Activated CD8-positive, alpha-beta T cell treated with anti-CD3 and anti-CD28 coated beads for 36 hours (primary cell): Measurements from ENCODE around the gene ANKRD27. TPM values are rescaled to one million over a fixed set of nuclear protein-coding genes. Genes with fewer than 3 reads are reported as not detected.

Experiments
- ATAC-seq: fragments of 200-7000 bp; cut with Tn5 transposase; one replicate; pipeline ENCODE4 v1.10.0; 2021; ENCODE audit warnings: mild to moderate bottlenecking, moderate library complexity
- CTCF ChIA-PET: fragments of 350-600 bp; sonication (Branson Sonifier 250); formaldehyde crosslinking; loops from one replicate; lab custom pipeline; 2021; ENCODE audit warnings: antibody characterized with exemption; lab: Charles Lee
- POLR2A ChIA-PET: fragments of 350-600 bp; sonication (Branson Sonifier 250); formaldehyde crosslinking; loops from one replicate; lab custom pipeline; 2021; ENCODE audit warnings: antibody characterized with exemption; lab: Charles Lee
- DNase-seq: peaks from one replicate; pipeline ENCODE4 v3.0.0-alpha.2; 2020
- H3K27ac Mint-ChIP-seq: one replicate; pipeline ENCODE4 v1.8.0; 2021; ENCODE audit warnings: mild to moderate bottlenecking, mixed read lengths
- H3K27me3 Mint-ChIP-seq: one replicate; pipeline ENCODE4 v1.8.0; 2021; ENCODE audit warnings: mixed read lengths
- H3K36me3 Mint-ChIP-seq: one replicate; pipeline ENCODE4 v1.8.0; 2021; ENCODE audit warnings: low read depth, mixed read lengths
- H3K4me1 Mint-ChIP-seq: one replicate; pipeline ENCODE4 v1.8.0; 2021; ENCODE audit warnings: low read depth, mixed read lengths
- H3K4me3 Mint-ChIP-seq: one replicate; pipeline ENCODE4 v1.8.0; 2021; ENCODE audit warnings: mild to moderate bottlenecking, moderate library complexity, mixed read lengths
- H3K9me3 Mint-ChIP-seq: one replicate; pipeline ENCODE4 v1.8.0; 2021; ENCODE audit warnings: mixed read lengths
- intact Hi-C: fragments of 100-400 bp; cut with micrococcal nuclease; formaldehyde crosslinking; loops from one replicate; pipeline ENCODE4 v1.10.0; 2022
- total RNA-seq, 2 experiments: library from RNA; stranded (reverse); gene quantifications; one replicate each; pipeline ENCODE4 v1.2.3, GENCODE V29; 2021
- TF ChIP-seq, protein P1 (sequence below): fragments of 200-600 bp; IDR thresholded peaks from one replicate; pipeline ENCODE4 v1.8.0; 2022; ENCODE audit warnings: antibody characterized with exemption, mild to moderate bottlenecking

The ANKRD27 gene
- total RNA-seq, 2 experiments from 2014 or later, result 34.2 to 41.0 TPM

DNA sequence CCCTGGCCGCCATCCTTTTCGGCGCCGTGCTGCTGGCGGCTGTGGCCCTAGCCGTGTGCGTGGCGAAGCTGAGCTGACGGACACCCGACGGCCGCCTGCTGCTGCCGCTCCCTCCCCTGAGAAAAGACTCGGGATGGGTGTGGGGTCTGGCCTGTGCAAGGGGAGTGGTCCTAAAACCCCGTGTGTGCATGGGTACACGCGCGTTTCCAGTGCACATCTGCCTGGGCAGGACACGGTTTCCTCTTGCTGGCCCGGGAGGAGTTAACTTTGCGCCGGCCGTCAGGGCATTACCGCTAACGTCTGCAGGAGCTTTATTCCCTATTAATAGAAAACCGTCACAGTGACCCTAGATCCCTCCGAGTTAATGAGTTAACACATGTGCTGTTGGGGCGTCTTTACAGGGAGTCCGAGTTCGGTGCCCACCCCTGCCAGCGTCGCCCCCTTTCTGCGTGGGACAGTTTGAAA, 1.9 kb upstream of the ANKRD27 start:
- CTCF ChIA-PET, result interaction anchor here (1.0 to 1.2 kb wide), 3 partner anchors 14 to 77 kb away, joined by 4 to 5 read pairs (median 4); partner anchors contain the start of gene NUDT19
- Mint-ChIP-seq H3K36me3 (peaks cover 2% of the 10 kb centered on the region), H3K27ac (no peak overlapping the region), H3K4me1 (peaks cover 25% of the 10 kb centered on the region), H3K27me3 (peaks cover 12% of the 10 kb centered on the region), H3K4me3 (peak overlapping the region; percentile 53), H3K9me3 (no peaks in the 10 kb centered on the region)
- POLR2A ChIA-PET, result interaction anchor here (0.9 to 4.7 kb wide), 5 partner anchors 8 to 97 kb away, joined by 3 to 43 read pairs (median 7); partner anchors contain the start of gene NUDT19
- TF ChIP-seq, protein P1, sequence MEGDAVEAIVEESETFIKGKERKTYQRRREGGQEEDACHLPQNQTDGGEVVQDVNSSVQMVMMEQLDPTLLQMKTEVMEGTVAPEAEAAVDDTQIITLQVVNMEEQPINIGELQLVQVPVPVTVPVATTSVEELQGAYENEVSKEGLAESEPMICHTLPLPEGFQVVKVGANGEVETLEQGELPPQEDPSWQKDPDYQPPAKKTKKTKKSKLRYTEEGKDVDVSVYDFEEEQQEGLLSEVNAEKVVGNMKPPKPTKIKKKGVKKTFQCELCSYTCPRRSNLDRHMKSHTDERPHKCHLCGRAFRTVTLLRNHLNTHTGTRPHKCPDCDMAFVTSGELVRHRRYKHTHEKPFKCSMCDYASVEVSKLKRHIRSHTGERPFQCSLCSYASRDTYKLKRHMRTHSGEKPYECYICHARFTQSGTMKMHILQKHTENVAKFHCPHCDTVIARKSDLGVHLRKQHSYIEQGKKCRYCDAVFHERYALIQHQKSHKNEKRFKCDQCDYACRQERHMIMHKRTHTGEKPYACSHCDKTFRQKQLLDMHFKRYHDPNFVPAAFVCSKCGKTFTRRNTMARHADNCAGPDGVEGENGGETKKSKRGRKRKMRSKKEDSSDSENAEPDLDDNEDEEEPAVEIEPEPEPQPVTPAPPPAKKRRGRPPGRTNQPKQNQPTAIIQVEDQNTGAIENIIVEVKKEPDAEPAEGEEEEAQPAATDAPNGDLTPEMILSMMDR, result no peak
- no peak for DNase-seq
- ATAC-seq, result no peak
- intact Hi-C loops, result no loop called here

DNA sequence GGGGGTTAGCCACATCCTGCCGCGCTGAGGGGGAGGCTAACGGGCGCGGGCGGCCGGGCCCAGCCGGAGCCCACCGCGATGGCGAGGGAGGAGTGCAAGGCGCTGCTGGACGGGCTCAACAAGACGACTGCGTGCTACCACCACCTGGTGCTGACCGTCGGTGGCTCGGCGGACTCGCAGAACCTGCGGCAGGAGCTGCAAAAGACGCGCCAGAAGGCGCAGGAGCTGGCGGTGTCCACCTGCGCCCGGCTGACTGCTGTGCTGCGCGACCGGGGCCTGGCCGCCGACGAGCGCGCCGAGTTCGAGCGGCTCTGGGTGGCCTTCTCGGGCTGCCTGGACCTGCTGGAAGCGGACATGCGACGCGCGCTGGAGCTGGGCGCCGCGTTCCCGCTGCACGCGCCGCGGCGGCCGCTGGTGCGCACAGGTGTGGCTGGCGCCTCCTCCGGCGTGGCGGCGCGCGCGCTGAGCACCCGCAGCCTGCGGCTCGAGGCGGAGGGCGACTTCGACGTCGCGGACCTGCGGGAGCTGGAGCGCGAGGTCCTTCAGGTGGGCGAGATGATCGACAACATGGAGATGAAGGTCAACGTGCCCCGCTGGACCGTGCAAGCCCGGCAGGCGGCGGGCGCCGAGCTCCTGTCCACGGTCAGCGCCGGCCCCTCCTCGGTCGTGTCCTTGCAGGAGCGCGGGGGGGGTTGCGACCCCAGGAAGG, 1.4 kb upstream of the ANKRD27 start:
- no peak for DNase-seq
- intact Hi-C loops, result no loop called here

DNA sequence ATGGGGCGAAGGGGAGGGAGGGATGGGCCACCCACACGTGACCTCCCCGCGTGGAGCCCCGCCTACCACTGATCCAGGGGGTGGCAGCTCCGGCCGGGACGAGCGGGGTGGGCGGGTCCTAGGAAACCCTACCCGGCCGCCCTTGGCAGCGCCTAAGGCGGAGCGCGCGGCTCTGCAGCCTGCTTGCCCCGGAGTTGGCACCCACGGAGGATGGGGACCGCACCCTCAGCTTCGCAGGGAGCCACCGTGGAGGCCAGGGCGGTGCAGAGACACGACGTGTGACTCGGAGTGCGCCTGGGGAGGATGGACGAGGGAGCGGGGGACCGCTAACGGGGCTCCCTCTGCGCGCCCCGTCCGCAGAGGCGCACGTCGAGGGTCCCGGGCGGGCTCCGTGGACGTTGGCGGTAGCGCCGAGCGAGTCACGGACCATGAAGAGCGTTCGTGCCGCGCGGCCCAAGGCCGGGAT, 773 bp upstream of the ANKRD27 start, which contains the start of gene RGS9BP:
TSS of gene RGS9BP (plus strand) at position 129 of the 466 bp plus-strand sequence. CDS start 416 bp downstream, outside the sequence.
- ChIA-PET POLR2A (interaction anchor here (0.9 to 4.7 kb wide), 5 partner anchors 11 to 95 kb away, joined by 3 to 43 read pairs (median 3); partner anchors contain the start of genes NUDT19 and PDCD5), CTCF (interaction anchor here (1.0 to 1.4 kb wide), 3 partner anchors 11 to 33 kb away, joined by 3 to 4 read pairs (median 3); partner anchors contain the start of gene NUDT19)
- TF ChIP-seq, protein P1, result no peak

More for the DNA sequence above, 1.4 kb upstream of the ANKRD27 start:
- no peak for ATAC-seq
- ChIA-PET POLR2A (interaction anchor here (0.9 to 4.7 kb wide), 6 partner anchors 9 to 97 kb away, joined by 3 to 43 read pairs (median 3); partner anchors contain the start of gene NUDT19), CTCF (interaction anchor here (1.0 to 1.4 kb wide), 3 partner anchors 10 to 76 kb away, joined by 3 to 5 read pairs (median 4); partner anchors contain the start of gene NUDT19)
- H3K27me3 Mint-ChIP-seq, result peaks cover 12% of the 10 kb centered on the region
- peaks cover 4% of the 10 kb centered on the region for H3K36me3 Mint-ChIP-seq
- H3K27ac Mint-ChIP-seq, result no peak overlapping the region
- H3K4me3 Mint-ChIP-seq, result peak overlapping the region; percentile 73
- TF ChIP-seq, protein P1, result no peak
- H3K4me1 Mint-ChIP-seq, result peaks cover 30% of the 10 kb centered on the region
- H3K9me3 Mint-ChIP-seq, result no peaks in the 10 kb centered on the region

DNA sequence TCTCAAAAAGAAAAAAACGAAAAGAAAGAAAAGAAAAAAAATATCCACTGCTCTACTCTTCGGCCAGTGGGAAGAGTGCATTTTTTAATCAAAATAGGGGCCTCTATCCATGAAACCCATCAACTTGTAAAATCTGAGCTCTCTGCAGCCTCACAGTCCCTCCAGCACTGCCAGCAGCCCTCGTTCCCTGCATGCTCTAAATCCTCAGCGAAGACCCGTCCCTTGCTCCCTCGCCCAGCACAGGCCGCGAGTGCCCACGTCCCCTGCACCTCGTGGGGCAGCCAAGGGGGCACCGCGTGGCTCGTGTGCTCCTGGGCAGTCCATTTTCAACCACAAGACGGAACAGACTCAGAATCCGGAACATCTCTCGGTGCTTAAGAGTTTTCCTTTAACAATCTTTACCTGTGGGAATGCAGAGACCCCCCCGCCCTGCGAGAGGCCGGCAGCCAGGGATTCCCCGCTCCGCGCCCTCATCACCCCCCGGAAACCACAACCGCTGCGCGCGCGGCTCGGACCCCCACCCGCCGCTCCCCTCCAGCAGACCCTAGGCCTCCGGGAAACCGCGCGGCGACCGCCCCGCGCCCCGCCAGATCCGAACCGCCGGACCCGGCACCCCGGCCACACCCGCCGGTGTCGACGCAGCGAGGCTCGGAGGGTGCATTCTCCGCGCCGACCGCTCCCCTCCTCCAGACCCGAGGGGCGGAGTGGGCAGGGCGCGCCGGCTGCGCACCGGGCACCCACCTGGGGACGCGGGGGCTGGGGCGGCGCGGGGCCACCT, 638 bp downstream of the ANKRD27 start:
- Mint-ChIP-seq H3K4me1 (peaks cover 37% of the 10 kb centered on the region), H3K36me3 (peaks cover 4% of the 10 kb centered on the region), H3K27me3 (peaks cover 12% of the 10 kb centered on the region), H3K4me3 (peak overlapping the region; percentile 88), H3K9me3 (no peaks in the 10 kb centered on the region), H3K27ac (peak overlapping the region; percentile 87)
- ATAC-seq (no peak), DNase-seq (peak; percentile 9)
- POLR2A ChIA-PET, result interaction anchor here (0.8 to 4.7 kb wide), 4 partner anchors 16 to 93 kb away, joined by 3 to 43 read pairs (median 4); partner anchors contain the start of genes NUDT19 and PDCD5
- CTCF ChIA-PET, result interaction anchor here (1.0 kb wide), 2 partner anchors 34 to 74 kb away, joined by 3 read pairs; no protein-coding TSS in a partner anchor
- intact Hi-C loops, result no loop called here
- TF ChIP-seq, protein P1, result no peak

More for the DNA sequence above, 773 bp upstream of the ANKRD27 start, which contains the start of gene RGS9BP:
- Mint-ChIP-seq H3K9me3 (no peaks in the 10 kb centered on the region), H3K36me3 (peaks cover 4% of the 10 kb centered on the region), H3K4me3 (peak within 1 kb of the TSS; percentile 73), H3K27me3 (peaks cover 12% of the 10 kb centered on the region), H3K27ac (peak within 1 kb of the TSS; percentile 77), H3K4me1 (peaks cover 30% of the 10 kb centered on the region)
- ATAC-seq (peak; percentile 38), DNase-seq (peak; percentile 59)
- intact Hi-C loops, result no loop called here
